Caco-2 (cell line): Measurements from ENCODE around the gene TRAM2. TPM values are rescaled to one million over a fixed set of nuclear protein-coding genes. Genes with fewer than 3 reads are reported as not detected.

Experiments
- BruUV-seq: library from RNA; stranded (reverse); fragments of 400-500 nt; replicated peaks from 2 replicates; lab custom pipeline; 2021; lab: Mats Ljungman, UMichigan
- CTCF ChIA-PET: fragments of 300-600 bp; sonication (Branson Sonifier 250); formaldehyde crosslinking; loops from one replicate; lab custom pipeline; 2022; ENCODE audit warnings: antibody characterized with exemption; lab: Charles Lee
- POLR2A ChIA-PET: fragments of 300-600 bp; sonication (Branson Sonifier 250); formaldehyde crosslinking; loops from one replicate; lab custom pipeline; 2022; ENCODE audit warnings: antibody characterized with exemption; lab: Charles Lee
- DNase-seq, 2 experiments: peaks; one replicate each; pipeline versions ENCODE4 v3.0.0 to v3.0.0-alpha.2; 2020 to 2022
- H3K27me3 ChIP-seq: replicated peaks from 2 replicates; pipeline ENCODE4 v1.6.0; 2011; ENCODE audit warnings: low read length; ENCODE audit not compliant: control insufficient read depth, insufficient read depth
- H3K36me3 ChIP-seq: 2 replicates; pipeline ENCODE4 v1.5.1; 2011; ENCODE audit warnings: low read length; ENCODE audit not compliant: control insufficient read depth, insufficient read depth
- H3K4me1 ChIP-seq: fragments of 250-450 bp; sonication (Bioruptor Pico); 2 replicates; pipeline ENCODE4 v1.5.1; 2020; ENCODE audit warnings: mild to moderate bottlenecking
- H3K4me3 ChIP-seq: 2 replicates; pipeline ENCODE4 v1.5.1; 2011; ENCODE audit warnings: low read depth, mild to moderate bottlenecking, control low read depth, low read length
- H3K9me3 ChIP-seq: fragments of 250-450 bp; sonication (Bioruptor Pico); 2 replicates; pipeline ENCODE4 v1.5.1; 2020; ENCODE audit warnings: mild to moderate bottlenecking, moderate library complexity
- H3K27ac Mint-ChIP-seq: one replicate; pipeline ENCODE4 v1.8.0; 2022; ENCODE audit warnings: mixed read lengths; ENCODE audit not compliant: unreplicated experiment
- H3K27me3 Mint-ChIP-seq: one replicate; pipeline ENCODE4 v1.8.0; 2022; ENCODE audit warnings: mixed read lengths; ENCODE audit not compliant: insufficient read depth, unreplicated experiment
- H3K36me3 Mint-ChIP-seq: one replicate; pipeline ENCODE4 v1.8.0; 2022; ENCODE audit warnings: mild to moderate bottlenecking, mixed read lengths; ENCODE audit not compliant: insufficient read depth, unreplicated experiment
- H3K4me1 Mint-ChIP-seq: one replicate; pipeline ENCODE4 v1.8.0; 2022; ENCODE audit warnings: low read depth, mixed read lengths; ENCODE audit not compliant: unreplicated experiment
- H3K4me3 Mint-ChIP-seq: one replicate; pipeline ENCODE4 v1.8.0; 2022; ENCODE audit warnings: mild to moderate bottlenecking, moderate library complexity, mixed read lengths; ENCODE audit not compliant: unreplicated experiment
- H3K9me3 Mint-ChIP-seq: one replicate; pipeline ENCODE4 v1.8.0; 2022; ENCODE audit warnings: mixed read lengths; ENCODE audit not compliant: unreplicated experiment
- intact Hi-C: fragments of 100-400 bp; cut with micrococcal nuclease; formaldehyde crosslinking; loops from one replicate; pipeline ENCODE4 v1.10.0; 2022; ENCODE audit not compliant: unreplicated experiment
- total RNA-seq: library from RNA; stranded (reverse); gene quantifications from 2 replicates; pipeline ENCODE4 v1.2.3, GENCODE V29; 2022
- TF ChIP-seq, protein P1 (sequence below), 2 experiments: fragments of 200-600 bp in 1 of 2; IDR thresholded peaks; 1 replicate in 1 of 2; 2 replicates in 1 of 2; pipeline versions ENCODE4 v1.5.1 to v1.8.0; 2011 to 2022; ENCODE audit warnings: antibody characterized with exemption in 1 of 2, control low read depth in 1 of 2, inconsistent platforms in 1 of 2, low read depth in 1 of 2, low read length in 1 of 2, mild to moderate bottlenecking in 1 of 2, moderate library complexity in 1 of 2; ENCODE audit not compliant: insufficient read depth in 1 of 2, severe bottlenecking in 1 of 2, unreplicated experiment in 1 of 2

Gene TRAM2
- total RNA-seq, 1 experiment from 2014 or later = 71.6 TPM

DNA sequence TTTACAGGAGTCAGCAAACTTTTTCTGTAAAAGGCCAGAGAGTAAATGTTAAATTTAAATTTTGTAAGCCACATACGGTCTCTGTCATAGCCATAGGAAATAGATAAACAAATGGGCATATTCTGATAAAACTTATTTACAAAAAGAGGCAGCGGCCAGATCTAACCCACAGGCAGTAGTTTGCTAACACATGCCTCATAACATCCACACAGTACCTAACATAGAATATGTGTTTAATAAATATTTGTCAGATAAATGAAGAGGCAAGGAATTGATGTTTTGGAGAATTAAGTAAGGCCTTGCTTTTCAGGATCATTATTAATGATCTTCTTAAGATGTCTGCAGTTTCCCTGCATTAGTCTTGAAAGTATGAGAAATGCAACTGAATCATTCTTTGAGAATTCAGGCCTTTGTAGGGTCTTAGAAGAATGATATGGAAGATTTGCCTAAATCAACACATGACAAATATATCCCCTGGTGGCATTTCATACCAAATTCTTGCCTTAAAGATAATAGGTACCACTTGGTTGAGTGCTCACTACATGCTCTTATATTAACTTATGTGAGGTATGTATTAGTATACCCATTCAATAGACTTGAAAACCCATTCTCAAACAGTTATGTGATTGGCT, 39.3 kb upstream of the TRAM2 start:
- Mint-ChIP-seq H3K36me3 (no peaks in the 10 kb centered on the region), H3K27me3 (no peaks in the 10 kb centered on the region), H3K4me1 (peaks cover 10% of the 10 kb centered on the region), H3K4me3 (no peak overlapping the region), H3K9me3 (no peaks in the 10 kb centered on the region), H3K27ac (no peak overlapping the region)
- CTCF ChIA-PET = no interaction called here
- no peak overlapping the region for H3K4me3 ChIP-seq
- no peak for DNase-seq
- TF ChIP-seq, protein P1, sequence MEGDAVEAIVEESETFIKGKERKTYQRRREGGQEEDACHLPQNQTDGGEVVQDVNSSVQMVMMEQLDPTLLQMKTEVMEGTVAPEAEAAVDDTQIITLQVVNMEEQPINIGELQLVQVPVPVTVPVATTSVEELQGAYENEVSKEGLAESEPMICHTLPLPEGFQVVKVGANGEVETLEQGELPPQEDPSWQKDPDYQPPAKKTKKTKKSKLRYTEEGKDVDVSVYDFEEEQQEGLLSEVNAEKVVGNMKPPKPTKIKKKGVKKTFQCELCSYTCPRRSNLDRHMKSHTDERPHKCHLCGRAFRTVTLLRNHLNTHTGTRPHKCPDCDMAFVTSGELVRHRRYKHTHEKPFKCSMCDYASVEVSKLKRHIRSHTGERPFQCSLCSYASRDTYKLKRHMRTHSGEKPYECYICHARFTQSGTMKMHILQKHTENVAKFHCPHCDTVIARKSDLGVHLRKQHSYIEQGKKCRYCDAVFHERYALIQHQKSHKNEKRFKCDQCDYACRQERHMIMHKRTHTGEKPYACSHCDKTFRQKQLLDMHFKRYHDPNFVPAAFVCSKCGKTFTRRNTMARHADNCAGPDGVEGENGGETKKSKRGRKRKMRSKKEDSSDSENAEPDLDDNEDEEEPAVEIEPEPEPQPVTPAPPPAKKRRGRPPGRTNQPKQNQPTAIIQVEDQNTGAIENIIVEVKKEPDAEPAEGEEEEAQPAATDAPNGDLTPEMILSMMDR (IDR thresholded peaks at IDR 0.05; ENCODE audit: insufficient read depth in 1 of 2, low read depth in 1 of 2, low read length in 1 of 2, severe bottlenecking in 1 of 2, unreplicated experiment in 1 of 2) = no peak
- H3K36me3 ChIP-seq = no peaks in the 10 kb centered on the region
- intact Hi-C loops = no loop called here
- POLR2A ChIA-PET = no interaction called here
- peaks cover 12% of the 10 kb centered on the region for H3K4me1 ChIP-seq
- BruUV-seq = no TSS peak
- H3K9me3 ChIP-seq = no peaks in the 10 kb centered on the region
- H3K27me3 ChIP-seq = no peaks in the 10 kb centered on the region

DNA sequence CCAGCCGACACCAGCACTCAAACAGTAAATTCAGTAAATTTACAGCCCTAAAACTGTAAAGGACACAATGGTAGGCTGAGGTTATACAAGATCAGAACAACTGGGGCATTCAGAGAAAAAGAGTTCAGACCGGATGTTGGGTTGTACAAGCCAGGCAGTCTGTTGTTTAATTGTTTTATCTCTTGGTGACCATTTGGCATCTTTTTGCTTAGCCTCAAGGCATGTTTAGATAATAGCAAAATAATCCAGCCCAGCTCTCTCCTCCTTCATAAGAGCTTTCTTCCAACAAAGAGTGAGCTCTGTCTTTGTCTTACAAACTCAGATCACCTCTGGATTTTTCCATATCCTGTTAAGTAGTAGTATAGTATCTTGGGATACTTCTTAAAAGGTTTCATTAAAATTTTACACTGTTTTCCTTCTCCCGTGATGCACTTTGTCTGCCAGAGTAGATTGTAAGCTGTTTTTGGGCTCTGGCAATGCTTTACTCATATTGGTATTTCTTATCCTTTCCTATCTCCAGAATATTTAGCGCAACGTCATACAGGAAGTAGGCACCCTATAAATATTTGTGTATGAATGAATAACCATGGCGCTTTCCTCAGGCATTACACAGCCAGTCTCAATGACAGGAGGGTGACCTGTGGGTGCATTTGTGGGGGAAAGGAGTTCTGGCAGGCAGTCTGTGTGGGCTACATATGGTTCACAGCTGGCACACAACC, 35.6 kb upstream of the TRAM2 start:
- Mint-ChIP-seq H3K27me3 (no peaks in the 10 kb centered on the region), H3K36me3 (no peaks in the 10 kb centered on the region), H3K27ac (no peak overlapping the region), H3K4me3 (no peak overlapping the region), H3K9me3 (no peaks in the 10 kb centered on the region), H3K4me1 (peaks cover 15% of the 10 kb centered on the region)
- Histone ChIP-seq H3K9me3 (no peaks in the 10 kb centered on the region), H3K27me3 (no peaks in the 10 kb centered on the region), H3K4me3 (no peak overlapping the region), H3K4me1 (peaks cover 17% of the 10 kb centered on the region), H3K36me3 (no peaks in the 10 kb centered on the region)
- DNase-seq = no peak
- POLR2A ChIA-PET = no interaction called here
- TF ChIP-seq, protein P1 (IDR thresholded peaks at IDR 0.05; ENCODE audit: insufficient read depth in 1 of 2, low read depth in 1 of 2, low read length in 1 of 2, severe bottlenecking in 1 of 2, unreplicated experiment in 1 of 2) = no peak
- no TSS peak for BruUV-seq
- intact Hi-C loops = no loop called here
- CTCF ChIA-PET = interaction anchor here (1.0 kb wide), 1 partner anchor 14 kb away, joined by 5 read pairs; no protein-coding TSS in a partner anchor

DNA sequence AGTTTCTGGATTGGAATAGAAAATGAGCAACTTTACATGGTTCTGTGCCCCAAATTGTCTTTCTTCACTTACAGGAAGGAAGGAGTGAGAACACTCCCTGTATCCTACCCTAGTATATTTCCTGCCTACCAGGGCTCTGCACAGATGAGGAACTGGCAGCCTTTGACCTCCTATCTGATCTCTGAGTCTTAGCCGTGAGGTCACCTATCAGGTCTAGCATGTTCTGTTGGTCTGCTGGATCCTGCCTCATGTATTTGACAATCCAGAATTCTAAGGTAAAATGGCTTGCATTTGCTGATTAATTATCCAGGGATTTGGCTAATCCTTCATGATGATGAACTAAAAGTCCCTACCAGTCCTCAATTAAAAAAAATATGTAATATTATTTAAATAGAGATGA, 35.0 kb upstream of the TRAM2 start:
- ChIA-PET CTCF (interaction anchor here (1.0 kb wide), 1 partner anchor 14 kb away, joined by 5 read pairs; no protein-coding TSS in a partner anchor), POLR2A (no interaction called here)
- BruUV-seq = no TSS peak
- no peak overlapping the region for H3K27ac Mint-ChIP-seq
- intact Hi-C loops = no loop called here
- no peak for DNase-seq
- Histone ChIP-seq H3K36me3 (no peaks in the 10 kb centered on the region), H3K27me3 (no peaks in the 10 kb centered on the region), H3K9me3 (no peaks in the 10 kb centered on the region), H3K4me3 (no peak overlapping the region), H3K4me1 (peaks cover 17% of the 10 kb centered on the region)
- no peak overlapping the region for H3K4me3 Mint-ChIP-seq
- TF ChIP-seq, protein P1 (IDR thresholded peaks at IDR 0.05; ENCODE audit: insufficient read depth in 1 of 2, low read depth in 1 of 2, low read length in 1 of 2, severe bottlenecking in 1 of 2, unreplicated experiment in 1 of 2) = no peak
- H3K9me3 Mint-ChIP-seq = no peaks in the 10 kb centered on the region
- no peaks in the 10 kb centered on the region for H3K27me3 Mint-ChIP-seq
- H3K4me1 Mint-ChIP-seq = peaks cover 15% of the 10 kb centered on the region
- H3K36me3 Mint-ChIP-seq = no peaks in the 10 kb centered on the region
